GOT3 (cell line): ENCODE data around the gene DCTN3.

Experiments used
- DNase-seq: peaks from one replicate; lab custom pipeline; 2025; ENCODE audit warnings: mixed read lengths; lab: John Stamatoyannopoulos, UW

Gene DCTN3

DNA sequence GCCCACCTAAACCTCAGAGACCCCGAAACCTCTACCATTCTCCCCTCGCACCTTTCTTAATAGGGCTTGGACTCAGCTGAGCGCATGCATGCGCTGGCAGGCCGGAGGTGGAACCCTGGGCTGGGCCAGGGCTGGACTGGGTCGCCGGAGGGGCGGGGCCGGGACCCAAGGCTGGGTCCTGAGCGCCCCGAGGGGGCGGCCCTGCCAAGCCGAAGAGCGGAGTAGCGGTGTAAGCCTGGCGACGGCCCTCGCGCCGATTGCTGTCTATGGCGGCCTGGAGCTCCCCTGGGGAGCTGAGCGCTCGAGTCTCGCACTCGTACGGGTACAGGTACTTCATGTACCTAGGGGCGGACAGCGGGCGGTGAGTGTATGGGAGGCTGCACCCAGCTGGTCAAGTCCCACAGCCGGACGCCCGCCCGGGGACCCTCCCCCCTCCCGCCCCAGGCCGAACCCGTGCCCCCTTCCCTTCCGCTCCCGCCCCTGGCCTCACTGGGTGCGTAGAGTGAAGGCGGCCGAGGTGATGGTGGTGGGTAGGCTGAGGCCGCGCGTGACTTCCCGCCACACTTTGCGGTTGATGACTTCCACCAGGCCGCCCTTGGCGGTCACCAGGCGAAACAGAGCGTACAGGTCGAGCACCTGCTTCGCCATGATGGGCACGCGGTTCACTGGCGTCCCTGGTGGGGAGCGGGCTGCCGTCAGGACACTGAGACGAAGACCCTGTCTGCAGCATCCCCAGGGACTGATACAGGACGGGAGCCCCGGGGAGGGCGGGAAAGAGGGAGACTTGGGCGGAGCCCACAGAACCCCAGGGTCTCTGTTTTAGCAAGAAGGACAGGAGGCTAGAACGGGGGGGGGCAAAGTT, 3.3 kb upstream of the DCTN3 start:
- DNase-seq: no peak

DNA sequence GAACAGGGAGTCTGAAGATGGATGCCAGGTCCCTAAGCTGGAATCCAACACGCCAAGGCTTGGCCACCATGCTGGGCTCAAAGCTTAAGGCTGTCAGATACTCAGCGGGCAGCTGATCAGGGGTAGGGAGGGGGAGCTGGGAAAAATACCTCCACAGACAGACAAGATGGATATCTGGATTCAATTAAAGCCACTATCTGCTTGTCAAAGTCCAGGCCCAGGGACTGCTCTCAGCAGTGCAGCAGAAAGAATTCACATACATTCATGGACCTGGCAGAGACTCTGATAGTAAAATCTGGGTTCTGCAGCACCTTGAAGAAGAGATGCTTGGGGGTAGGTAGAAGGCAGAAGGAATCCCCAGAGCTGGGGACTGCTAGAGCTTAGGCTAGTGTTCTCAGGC, 5.2 kb downstream of the DCTN3 start:
- no peak for DNase-seq

DNA sequence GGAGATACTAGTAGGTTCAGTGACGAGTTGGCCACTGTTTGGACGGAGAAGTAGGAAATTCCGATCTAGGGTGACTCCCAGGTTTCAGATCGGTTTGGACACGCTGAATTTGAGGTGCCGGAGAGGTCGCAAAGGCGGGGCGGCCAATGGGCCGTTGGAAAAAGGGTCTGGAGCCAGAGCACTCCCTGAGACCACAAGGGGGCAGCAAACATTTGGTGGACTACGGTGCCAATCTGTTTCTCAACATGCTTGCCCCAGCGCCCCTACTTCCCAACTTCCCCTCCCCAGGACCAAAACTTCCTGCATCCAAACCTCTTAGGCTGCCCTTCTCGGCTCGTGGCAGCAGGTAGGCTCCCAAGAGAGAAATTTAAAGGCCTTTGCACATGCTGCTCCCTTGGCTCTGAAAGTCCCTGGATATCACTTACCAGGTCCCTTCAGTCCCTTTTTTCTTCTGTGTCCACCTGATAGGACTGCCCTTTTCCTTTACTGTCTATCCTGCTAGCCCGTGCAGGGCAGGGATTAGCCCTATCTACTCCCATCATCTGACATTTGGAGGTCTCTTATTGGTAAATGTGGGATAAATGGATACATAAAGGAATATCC, 7.4 kb downstream of the DCTN3 start:
- no peak for DNase-seq

DNA sequence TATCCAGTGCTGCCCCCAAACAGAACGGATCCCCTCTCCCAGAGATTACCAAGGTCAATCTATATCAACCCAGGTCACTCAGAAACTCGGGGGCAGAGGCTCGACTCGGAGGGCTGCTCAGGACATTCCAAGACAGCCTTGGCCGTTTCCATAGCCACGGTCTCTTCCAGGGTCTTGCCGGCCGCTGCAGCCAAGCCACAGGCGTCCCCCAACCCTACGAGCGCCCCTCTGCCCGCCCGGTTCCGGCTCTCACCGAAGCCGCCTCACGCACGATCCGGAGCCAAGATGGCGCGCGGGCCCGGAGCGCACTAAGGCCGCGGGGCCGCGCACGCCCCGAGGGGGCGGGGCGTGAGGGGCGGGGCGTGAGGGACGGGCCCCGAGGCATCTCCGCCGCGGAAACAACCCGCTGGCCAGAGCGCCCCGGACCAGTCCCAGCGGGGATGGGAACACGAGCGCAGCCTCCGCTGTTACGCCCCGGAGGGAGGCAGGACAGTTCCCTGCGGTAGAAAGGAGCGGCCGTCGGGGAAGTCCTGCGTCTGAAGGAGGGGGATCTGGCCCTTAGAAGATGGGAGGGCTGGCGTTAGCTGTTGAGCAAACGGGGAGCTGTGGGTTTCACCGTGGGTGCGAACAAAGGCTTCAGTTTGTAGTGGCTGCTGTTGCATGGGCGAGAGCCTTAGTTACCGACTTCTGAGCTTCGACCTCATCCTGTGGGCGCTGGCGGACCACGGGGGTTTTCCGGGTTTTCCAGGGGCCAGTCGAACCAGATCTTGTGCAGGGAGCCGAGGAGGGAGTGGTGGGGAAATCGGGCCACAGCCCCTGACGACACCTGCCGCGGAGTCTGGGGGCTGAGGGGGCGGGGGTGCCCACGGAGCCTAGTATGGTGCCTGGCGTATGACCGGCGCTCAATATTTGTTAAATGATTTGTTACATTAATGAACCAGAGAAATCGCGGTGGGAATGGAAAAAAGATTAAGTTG, 8.2 kb downstream of the DCTN3 start, which contains the start of gene RPP25L:
Gene RPP25L (minus strand): TSS at position 287 of the 977 bp plus-strand sequence. CDS start 801 bp downstream, outside the sequence.
- peak; percentile 25 for DNase-seq

DNA sequence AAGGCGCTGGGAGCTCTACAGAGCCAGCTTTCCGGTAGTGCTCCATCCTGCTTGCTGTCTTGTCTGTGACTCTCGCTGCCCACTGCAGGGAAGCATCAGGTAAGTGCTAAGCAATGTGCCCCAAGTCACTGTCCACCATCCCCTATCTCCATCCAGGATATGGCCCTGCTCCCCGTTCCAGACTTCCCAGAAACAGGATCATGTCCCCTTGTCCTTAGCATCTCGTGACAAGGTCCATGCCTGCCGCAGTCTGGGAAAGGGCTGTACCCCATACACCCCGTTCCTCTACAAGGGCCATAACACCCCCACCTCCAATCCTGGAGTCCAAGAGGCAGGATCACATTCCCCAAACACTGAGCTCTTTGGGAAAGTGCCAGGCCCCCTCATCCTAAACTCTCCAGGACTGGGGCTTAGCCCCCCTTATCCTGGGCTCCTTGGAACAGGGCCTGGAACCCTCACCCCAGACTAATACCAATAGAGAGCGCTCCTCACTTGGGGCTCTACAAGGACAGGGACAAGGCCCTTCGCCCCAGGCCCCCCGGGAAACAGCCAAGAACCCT, 9.0 kb downstream of the DCTN3 start:
- DNase-seq: no peak

DNA sequence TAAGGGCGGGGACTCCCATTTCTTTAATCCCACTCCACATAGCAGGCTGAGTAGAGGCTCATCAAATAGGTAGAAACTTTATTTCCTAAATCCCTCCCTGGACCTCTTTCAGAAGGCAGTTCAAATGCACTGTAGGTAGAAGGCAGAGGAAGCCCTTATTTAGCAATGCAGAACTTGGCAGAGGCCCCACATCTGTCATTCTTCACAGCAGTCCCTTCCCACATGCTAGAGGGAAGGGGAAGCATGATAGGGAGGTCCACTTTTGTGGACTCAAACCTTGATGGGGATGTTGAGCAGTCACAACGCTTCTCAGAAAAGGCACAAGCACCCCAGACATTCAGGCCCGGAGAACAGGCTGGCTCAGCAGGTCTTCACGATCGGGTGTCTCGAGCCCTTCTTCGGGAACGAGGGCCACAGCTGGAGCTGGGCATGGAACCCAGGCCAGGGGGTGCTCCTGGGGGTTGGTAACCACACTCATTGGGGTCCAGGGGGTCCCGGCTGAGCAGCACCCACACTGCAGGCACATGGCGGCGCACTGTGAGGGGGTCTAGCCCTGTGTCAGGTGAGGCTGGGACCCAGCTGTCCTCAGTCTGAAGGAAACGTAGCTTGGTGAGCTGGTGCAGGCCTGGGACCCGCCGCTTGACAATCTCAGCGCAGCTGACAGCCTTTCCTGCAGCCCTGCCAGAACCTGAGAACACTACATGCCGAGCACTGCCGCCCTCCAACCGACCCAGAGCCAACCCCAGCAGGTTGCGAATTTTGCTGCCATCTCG, 9.7 kb downstream of the DCTN3 start:
- DNase-seq: no peak

DNA sequence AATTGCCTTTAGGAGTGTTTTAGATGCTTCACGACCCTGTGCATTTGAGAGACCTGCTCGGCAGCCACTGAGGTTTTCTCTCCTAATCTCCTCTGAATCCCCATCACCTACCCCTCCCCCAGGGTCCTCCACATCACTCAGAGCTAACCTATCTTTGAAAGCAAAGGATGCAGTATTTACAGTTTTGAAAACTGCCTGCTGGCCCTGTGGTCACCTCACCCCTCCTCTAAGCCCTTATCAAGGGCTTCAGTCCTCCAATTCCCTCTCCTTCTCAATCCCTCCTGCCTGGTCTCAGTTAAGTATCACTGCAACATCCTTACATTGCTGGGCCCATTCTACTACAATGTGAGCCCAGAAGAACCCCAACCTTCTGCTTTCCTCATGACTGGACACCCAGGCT, 13.0 kb downstream of the DCTN3 start:
- no peak for DNase-seq

DNA sequence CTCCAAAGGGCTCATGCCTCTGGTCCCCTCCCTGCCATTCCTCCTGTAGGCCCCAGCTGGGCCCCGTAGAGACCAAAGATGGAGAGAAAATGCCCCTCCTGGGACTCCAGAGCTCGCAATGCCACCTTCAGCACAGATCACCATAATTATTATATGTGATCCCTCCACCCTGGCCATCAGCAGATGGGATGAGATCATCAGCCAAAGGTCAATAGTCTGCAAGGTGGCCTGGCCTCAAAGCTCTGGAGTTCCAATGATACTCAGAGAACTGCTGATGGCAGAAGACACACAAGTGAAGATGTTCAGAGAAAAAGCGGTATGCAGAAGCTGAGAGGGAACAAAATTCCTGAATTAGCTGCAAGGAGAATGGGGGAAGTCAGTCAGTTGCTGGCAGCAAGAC, 13.4 kb downstream of the DCTN3 start:
- no peak for DNase-seq

DNA sequence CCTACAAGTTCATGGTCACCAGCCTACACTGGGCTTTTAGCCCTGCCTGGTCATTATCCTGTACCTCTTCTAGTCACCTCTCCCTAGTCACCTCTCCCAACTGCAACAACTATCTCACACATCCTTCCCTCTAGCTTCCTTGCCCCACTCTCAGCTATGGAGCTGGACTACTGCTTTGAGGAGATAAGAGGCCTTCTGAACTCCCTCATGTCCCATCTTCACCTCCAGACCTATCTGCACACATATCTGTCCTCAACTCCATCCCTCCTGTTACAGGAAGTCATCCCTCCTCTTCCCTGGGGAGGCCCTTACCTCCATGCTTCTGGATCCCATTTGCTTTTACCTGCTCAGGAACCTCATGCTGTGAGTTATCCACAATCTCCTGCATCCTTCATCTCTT, 14.1 kb downstream of the DCTN3 start:
- DNase-seq: no peak

DNA sequence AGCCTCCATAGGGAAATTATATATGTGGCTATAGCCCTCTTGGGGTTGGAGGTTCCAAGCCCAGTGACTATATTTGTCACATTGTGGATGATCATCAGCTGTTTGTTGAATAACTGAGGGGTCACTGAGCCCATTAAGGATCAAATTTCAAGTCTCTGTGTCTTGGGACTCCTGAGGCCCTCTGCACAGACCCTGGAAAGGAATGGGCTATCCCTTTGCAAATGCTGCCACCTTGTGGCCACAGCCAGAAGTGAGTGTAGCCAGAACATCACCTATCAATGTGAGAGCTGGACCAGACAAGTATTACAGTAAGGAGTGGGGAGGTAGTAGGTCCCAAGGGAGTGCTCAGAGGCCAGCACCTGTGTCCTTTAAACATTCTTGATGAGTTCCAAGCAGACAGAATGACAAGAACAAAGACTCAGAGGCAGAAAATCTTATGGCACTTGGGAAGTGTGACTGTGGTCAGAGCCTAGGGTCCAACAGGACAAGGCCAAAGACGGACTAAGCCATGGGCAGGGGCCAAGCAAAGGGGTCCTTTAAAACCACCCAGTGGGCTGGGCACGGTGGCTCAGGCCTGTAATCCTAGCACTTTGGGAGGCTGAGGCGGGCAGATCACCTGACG, 16.6 kb downstream of the DCTN3 start:
- no peak for DNase-seq

DNA sequence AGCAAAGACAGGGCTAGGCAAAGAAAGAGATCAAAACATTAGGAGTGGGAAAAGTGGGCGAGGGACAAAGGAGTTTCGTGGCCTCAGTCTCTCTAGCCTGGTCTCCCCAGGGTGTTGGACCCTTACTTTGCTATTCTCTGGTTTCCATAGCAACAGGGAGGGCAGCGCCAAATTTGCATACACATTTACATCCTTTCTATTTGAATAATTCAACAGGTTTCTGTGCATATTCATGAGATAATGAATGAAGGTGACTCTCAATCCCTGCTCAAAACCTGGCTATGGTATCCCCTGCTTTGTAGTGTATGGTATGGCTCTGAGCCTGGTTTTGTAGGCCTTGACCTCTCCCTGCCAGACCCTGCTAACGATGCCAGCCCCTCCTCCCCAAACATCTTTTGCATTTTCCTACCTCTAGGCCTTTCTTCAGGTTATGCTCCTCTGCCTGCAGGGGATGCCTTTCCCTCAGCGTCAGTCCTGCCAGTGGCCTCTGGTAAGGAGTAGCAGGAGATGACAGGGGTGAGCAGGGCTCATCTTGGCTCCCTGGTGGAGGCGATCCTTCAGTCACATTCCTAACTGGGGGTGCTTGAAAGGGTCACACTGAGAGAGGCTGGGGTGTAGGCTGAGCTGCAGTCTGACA, 18.2 kb downstream of the DCTN3 start:
- no peak for DNase-seq

DNA sequence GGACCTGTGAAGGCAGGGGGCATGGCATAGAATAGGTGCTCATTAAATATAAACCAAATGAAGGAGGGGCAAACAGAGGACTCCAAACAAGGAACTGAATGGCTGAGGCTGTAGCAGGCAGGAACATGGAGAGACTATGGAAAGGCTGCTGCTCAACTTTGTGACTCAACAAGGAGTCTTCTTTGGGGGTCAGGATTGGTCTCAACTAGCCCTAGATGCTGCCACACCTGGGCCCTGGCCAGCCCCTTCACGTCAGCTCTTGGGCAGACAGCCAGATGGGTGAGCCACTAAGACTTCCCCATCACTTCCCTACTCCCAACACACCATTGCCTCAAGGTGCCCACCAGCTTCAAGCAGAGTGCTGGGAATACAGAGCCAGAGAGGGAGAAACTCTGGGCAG, 19.4 kb downstream of the DCTN3 start:
- no peak for DNase-seq

DNA sequence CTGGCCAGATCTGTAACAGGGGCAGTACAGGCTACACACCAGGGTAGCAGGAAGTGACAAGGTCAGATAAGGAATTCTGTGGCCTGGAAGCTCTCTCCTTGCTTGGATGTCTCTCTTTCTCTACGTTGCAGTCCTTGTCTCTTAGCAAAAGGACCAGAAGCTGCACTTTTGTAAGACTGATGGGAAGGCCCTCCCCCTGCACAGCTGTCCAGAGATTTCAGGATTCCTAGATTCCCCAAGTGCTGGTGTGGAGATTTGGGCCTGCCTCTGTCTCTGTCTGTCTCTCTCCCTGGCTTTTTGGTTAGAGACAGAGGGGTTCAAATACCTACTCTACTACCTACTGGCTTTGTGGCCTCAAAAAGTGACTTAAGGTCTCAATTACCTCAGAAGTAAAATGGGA, 20.7 kb downstream of the DCTN3 start:
- DNase-seq: no peak

DNA sequence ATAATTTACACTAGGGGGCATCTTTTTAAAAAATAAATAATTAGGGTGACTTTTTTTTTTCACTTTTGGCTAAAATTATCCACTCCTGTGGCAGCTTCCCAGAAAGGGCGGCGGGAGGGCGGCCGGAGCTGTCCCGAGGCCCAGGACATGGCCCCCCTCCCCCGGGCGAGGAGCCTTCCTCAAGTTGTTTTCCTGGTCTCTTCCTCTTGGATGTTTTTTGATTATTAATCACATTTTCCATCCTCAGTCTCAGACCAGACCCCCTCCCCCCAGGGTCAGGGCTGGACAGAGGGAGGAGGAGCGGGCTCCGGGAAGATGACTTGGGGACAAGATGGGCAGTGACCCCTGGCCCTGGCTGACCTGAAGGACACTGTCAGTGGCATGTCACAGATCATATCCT, 26.1 kb downstream of the DCTN3 start:
- no peak for DNase-seq

DNA sequence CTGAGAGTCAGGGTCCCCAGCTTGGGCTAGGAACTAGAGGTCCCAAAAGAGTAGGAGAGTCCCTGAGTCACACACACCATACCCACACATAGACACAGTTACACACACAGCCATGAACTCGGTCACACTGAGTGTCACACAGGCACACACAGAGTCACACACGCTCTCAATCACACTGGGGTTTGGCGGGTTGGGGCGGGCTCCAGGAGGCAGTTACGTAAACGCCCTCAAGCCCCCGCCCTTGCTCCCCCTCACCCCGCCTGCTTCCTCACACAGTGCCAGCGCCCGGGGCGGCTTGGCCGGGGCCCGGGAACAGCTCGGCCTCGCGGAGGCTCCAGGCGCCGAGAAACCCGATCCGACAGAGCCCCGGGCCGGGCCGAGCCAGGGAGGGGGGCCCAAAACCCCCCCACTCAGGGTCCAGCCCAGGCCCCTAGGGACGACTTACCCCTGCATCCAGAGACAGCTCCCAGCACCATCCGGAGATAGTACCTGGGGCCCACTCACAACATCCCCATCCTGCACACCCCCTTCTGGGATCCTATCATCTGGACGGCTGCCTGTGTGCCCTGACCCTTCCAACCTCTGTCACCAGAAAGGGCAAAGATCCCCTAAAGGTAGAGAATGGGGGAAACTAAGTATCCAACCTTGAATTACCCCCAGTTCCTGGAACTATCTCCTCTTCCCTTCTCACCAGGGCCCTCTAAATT, 27.2 kb downstream of the DCTN3 start:
- DNase-seq: no peak

DNA sequence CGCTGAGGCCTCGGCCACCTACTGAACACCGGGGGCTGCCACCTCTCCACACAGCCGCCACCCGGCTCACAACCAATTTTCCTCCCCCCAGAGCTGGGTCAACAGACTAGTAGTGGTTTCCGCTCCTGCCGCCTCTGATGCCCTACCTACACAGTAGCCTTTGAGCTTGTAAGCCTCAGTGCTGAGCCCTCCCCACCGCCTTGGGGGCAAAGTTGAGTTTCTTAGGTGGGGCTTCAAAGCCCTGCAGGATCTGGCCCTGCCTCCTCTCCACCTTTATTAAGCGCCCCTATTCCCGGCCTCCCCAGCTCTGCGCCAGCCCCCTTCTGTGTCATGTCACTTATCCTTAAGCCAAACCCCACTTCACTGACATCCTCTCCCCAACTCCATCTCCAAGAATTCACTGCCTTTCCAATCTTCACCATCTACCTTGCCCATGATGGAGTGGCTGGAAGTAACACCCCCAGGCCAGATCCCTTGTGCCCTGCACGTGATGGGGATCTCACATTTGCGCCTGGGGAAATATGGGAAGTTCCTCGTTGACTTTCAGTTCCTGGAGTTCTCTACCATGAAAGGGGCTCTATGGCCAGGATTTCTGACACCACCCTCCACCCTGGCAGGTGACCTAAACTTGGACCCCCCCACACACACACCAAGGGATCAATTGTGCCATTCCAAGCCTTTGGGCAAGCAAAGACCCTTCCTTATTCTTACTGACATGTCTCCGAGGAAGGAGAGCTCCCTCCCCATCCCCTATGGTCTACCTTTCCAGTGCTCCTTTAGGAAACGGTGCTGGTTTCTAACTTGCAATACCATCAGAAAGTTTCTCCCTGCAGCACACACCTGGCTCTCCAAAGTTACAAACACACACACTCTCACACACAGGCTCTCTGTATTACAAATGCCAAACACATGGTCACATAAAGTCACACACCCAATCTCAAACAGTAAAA, 28.1 kb downstream of the DCTN3 start:
- DNase-seq: no peak

DNA sequence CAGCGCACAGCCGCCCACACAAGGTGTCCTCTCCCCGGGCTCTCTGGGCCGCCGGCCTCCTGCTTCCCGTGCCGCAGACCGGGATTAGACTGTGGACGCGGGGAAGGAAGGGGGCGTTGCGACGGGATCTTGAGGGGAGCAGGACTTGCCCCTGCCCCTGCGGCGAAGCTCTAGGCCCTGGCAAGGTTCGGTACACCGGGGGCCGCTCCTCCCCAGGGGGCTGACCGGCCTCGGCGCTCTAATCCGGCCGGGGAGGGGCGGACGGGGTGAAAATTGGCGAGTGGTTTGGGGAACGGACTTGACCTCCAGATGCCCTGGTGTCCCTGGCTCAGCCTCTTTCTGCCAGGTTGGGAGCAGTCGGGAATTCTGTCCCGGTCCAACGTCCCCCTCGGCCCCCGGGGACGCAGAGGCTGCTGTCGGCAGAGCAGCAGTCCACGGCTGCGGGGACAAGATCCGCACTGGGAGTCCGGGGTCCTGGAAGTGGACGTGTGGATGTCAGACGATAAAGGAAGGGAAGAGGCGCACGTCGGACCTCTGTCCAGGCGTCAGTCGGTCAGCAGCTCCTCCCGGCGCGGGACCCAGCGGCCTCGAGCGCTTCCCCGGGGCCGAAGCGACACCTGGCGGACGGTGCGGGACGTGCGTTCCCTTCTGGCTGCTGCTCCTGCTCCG, 28.9 kb downstream of the DCTN3 start:
- DNase-seq: peak; percentile 26
